HCT116 (cell line): ENCODE measurements around the gene IP6K3. TPM values are rescaled to one million over a fixed set of nuclear protein-coding genes. Genes with fewer than 3 reads are reported as not detected.
A peak's percentile ranks its signal among the peaks of the same experiment; 100 is the strongest.

Experiments used
- ATAC-seq: fragments of 200-7000 bp; cut with Tn5 transposase; 2 replicates; pipeline ENCODE4 v1.9.1; 2020; ENCODE audit warnings: mild to moderate bottlenecking, moderate library complexity
- BruUV-seq: library from RNA; stranded (reverse); fragments of 400-500 nt; replicated peaks from 2 replicates; lab custom pipeline; 2021; lab: Mats Ljungman, UMichigan
- CTCF ChIA-PET: fragments of 300-600 bp; sonication (Branson Sonifier 250); formaldehyde crosslinking; loops from one replicate; lab custom pipeline; 2021; ENCODE audit warnings: antibody characterized with exemption; lab: Charles Lee
- POLR2A ChIA-PET: fragments of 300-600, 350-600 bp; sonication (Branson Sonifier 250); formaldehyde crosslinking; loops from one replicate; lab custom pipeline; 2021; ENCODE audit warnings: antibody characterized with exemption; lab: Charles Lee
- RAD21 ChIA-PET, 2 experiments: fragments of 300-600 bp; sonication (Branson Sonifier 250); formaldehyde crosslinking; loops; one replicate each; lab custom pipeline; 2023; ENCODE audit warnings: low total read pairs in 2 of 2; ENCODE audit not compliant: uncharacterized antibody in 2 of 2, unreplicated experiment in 2 of 2, low non-redundant PET in 1 of 2; lab: Charles Lee
- DNase-seq: peaks from one replicate; pipeline ENCODE4 v3.0.0-alpha.2; 2010; ENCODE audit warnings: low read depth, low spot score
- H2AFZ ChIP-seq: fragments of 200-600 bp; shearing (Covaris generic), sonication (generic); 2 replicates; pipeline ENCODE4 v1.6.1; 2017; ENCODE audit warnings: low read depth, mixed run types, mixed read lengths, antibody characterized with exemption, low read length; ENCODE audit not compliant: poor library complexity, severe bottlenecking
- H3K27ac ChIP-seq: 2 replicates; pipeline ENCODE4 v1.5.1; 2012; ENCODE audit warnings: low read depth, low read length
- H3K27me3 ChIP-seq: fragments of 200-600 bp; sonication (generic); 2 replicates; pipeline ENCODE4 v1.6.1; 2016; ENCODE audit warnings: mixed run types, low read length, mixed read lengths; ENCODE audit not compliant: insufficient read depth
- H3K36me3 ChIP-seq, 2 experiments: fragments of 200-500 bp in 1 of 2; fragments of 200-600 bp in 1 of 2; sonication (Bioruptor generic) in 1 of 2; sonication (generic) in 1 of 2; 2 replicates each; pipeline versions ENCODE4 v1.5.1 to v1.6.1; 2014 to 2016; ENCODE audit warnings: low read length in 2 of 2, inconsistent platforms in 1 of 2, mixed read lengths in 1 of 2, mixed run types in 1 of 2; ENCODE audit not compliant: insufficient read depth in 2 of 2, control insufficient read depth in 1 of 2
- H3K4me1 ChIP-seq, 2 experiments: fragments of 200-600 bp in 1 of 2; sonication (generic) in 1 of 2; 2 replicates each; pipeline versions ENCODE4 v1.5.1 to v1.6.1; 2012 to 2017; ENCODE audit warnings: low read length in 2 of 2, inconsistent platforms in 1 of 2, mild to moderate bottlenecking in 1 of 2, mixed read lengths in 1 of 2, mixed run types in 1 of 2, moderate library complexity in 1 of 2; ENCODE audit not compliant: insufficient read depth in 2 of 2, control insufficient read depth in 1 of 2
- H3K4me2 ChIP-seq: fragments of 200-600 bp; sonication (generic); 2 replicates; pipeline ENCODE4 v1.6.1; 2017; ENCODE audit warnings: mixed run types, low read length, mixed read lengths
- H3K4me3 ChIP-seq, 2 experiments: fragments of 200-600 bp in 1 of 2; sonication (generic) in 1 of 2; replicated peaks in 1 of 2; 2 replicates each; pipeline ENCODE4 v1.5.1; 2011 to 2016; ENCODE audit warnings: low read length in 2 of 2, control low read depth in 1 of 2, low read depth in 1 of 2, mild to moderate bottlenecking in 1 of 2, mixed read lengths in 1 of 2, mixed run types in 1 of 2
- H3K79me2 ChIP-seq: fragments of 200-600 bp; sonication (generic); 2 replicates; pipeline ENCODE4 v1.6.1; 2017; ENCODE audit warnings: mild to moderate bottlenecking, mixed run types, low read length, moderate library complexity, mixed read lengths; ENCODE audit not compliant: insufficient read depth
- H3K9ac ChIP-seq: fragments of 200-600 bp; sonication (generic); 2 replicates; pipeline ENCODE4 v1.6.1; 2016; ENCODE audit warnings: low read length, mixed read lengths
- H3K9me2 ChIP-seq: fragments of 200-600 bp; sonication (generic), shearing (Covaris generic); 2 replicates; pipeline ENCODE4 v1.6.1; 2017; ENCODE audit warnings: mixed run types, mild to moderate bottlenecking, moderate library complexity; ENCODE audit not compliant: insufficient read depth
- H3K9me3 ChIP-seq, 2 experiments: fragments of 200-500 bp in 1 of 2; fragments of 200-600 bp in 1 of 2; sonication (Bioruptor generic) in 1 of 2; sonication (generic) in 1 of 2; 2 replicates each; pipeline ENCODE4 v1.6.1; 2014 to 2017; ENCODE audit warnings: low read length in 2 of 2, mixed read lengths in 2 of 2, inconsistent platforms in 1 of 2, low read depth in 1 of 2, mild to moderate bottlenecking in 1 of 2, mixed run types in 1 of 2, moderate library complexity in 1 of 2; ENCODE audit not compliant: control insufficient read depth in 1 of 2, insufficient read depth in 1 of 2
- H4K20me1 ChIP-seq: fragments of 200-600 bp; sonication (generic), shearing (Covaris generic); 2 replicates; pipeline ENCODE4 v1.6.1; 2017; ENCODE audit warnings: mixed run types, mild to moderate bottlenecking, moderate library complexity; ENCODE audit not compliant: insufficient read depth
- CBX3 ChIP-seq: IDR thresholded peaks from 2 replicates; pipeline ENCODE4 v1.6.1; 2012; ENCODE audit warnings: low read depth
- CEBPB ChIP-seq: IDR thresholded peaks from 2 replicates; pipeline ENCODE4 v1.6.1; 2012; ENCODE audit warnings: low read depth
- FOSL1 ChIP-seq: IDR thresholded peaks from 2 replicates; pipeline ENCODE4 v1.6.1; 2012; ENCODE audit warnings: low read depth
- RAD21 ChIP-seq: IDR thresholded peaks from 2 replicates; pipeline ENCODE4 v1.6.1; 2012; ENCODE audit warnings: low read depth, mild to moderate bottlenecking
- TCF7L2 ChIP-seq: IDR thresholded peaks from 2 replicates; pipeline ENCODE4 v1.7.0; 2011; ENCODE audit warnings: borderline replicate concordance, inconsistent platforms; ENCODE audit not compliant: insufficient read depth, insufficient read length; ENCODE audit errors: extremely low read depth
- YY1 ChIP-seq: IDR thresholded peaks from 2 replicates; pipeline ENCODE4 v1.6.1; 2011; ENCODE audit warnings: low read length, low read depth, moderate library complexity, mild to moderate bottlenecking; ENCODE audit not compliant: insufficient replicate concordance; ENCODE audit errors: extremely low read depth
- intact Hi-C: fragments of 100-400 bp; cut with micrococcal nuclease; formaldehyde crosslinking; loops from 2 replicates; pipeline ENCODE4 v1.10.0; 2022
- total RNA-seq: library from RNA; stranded (reverse); gene quantifications from one replicate; pipeline ENCODE4 v1.2.1, GENCODE V29; 2021; ENCODE audit not compliant: unreplicated experiment
- TF ChIP-seq, protein P1 (sequence below), 3 experiments: fragments of 200-600 bp in 1 of 3; sonication (generic) in 1 of 3; IDR thresholded peaks in 2 of 3; conservative IDR thresholded peaks in 1 of 3; 2 replicates each; pipeline ENCODE4 v1.5.1; 2012 to 2017; ENCODE audit warnings: low read depth in 2 of 3, low read length in 2 of 3, antibody characterized with exemption in 1 of 3, borderline replicate concordance in 1 of 3, control low read depth in 1 of 3, mild to moderate bottlenecking in 1 of 3, mixed read lengths in 1 of 3, mixed run types in 1 of 3, moderate library complexity in 1 of 3; ENCODE audit not compliant: insufficient read depth in 1 of 3

IP6K3 gene
- total RNA-seq, 1 experiment from 2014 or later, result not detected

GRCh38 chr6:33673851-33674250, 72.9 kb downstream of the IP6K3 start:
- Histone ChIP-seq H3K27ac (no peak overlapping the region), H3K9ac (no peak overlapping the region), H4K20me1 (no peaks in the 10 kb centered on the region), H3K79me2 (no peaks in the 10 kb centered on the region), H3K4me2 (no peak overlapping the region), H3K36me3 (peaks cover 39 to 64% of the 10 kb centered on the region in 2 experiments; a peak in 3 of 4 replicates), H2AFZ (no peak overlapping the region), H3K4me1 (peaks cover 0 to 4% of the 10 kb centered on the region in 2 experiments; a peak in 1 of 4 replicates), H3K4me3 (no peak overlapping the region), H3K9me3 (no peaks in the 10 kb centered on the region), H3K9me2 (no peaks in the 10 kb centered on the region), H3K27me3 (no peaks in the 10 kb centered on the region)
- TF ChIP-seq CBX3, result no peak
- no peak for TF ChIP-seq TCF7L2
- no peak for DNase-seq
- ChIA-PET POLR2A (interaction anchor here (1.3 kb wide), 1 partner anchor 15 kb away, joined by 3 read pairs; no protein-coding TSS in a partner anchor), CTCF (no interaction called here), RAD21 (no interaction called here)
- intact Hi-C loops, result no loop called here
- no TSS peak for BruUV-seq
- ATAC-seq, result no peak

GRCh38 chr6:33672808-33673207, 73.9 kb downstream of the IP6K3 start:
- RAD21 ChIA-PET, result no interaction called here
- H3K4me1 ChIP-seq, result peaks cover 3 to 12% of the 10 kb centered on the region in 2 experiments; a peak in 1 of 4 replicates
- H3K9me3 ChIP-seq, result no peaks in the 10 kb centered on the region
- no peaks in the 10 kb centered on the region for H4K20me1 ChIP-seq
- CTCF ChIA-PET, result no interaction called here
- DNase-seq, result no peak
- H3K27me3 ChIP-seq, result no peaks in the 10 kb centered on the region
- no TSS peak for BruUV-seq
- intact Hi-C loops, result no loop called here
- no peaks in the 10 kb centered on the region for H3K79me2 ChIP-seq
- ATAC-seq, result peak; percentile 33; the same call in 1 of the 2 replicates
- POLR2A ChIA-PET, result no interaction called here
- no peak overlapping the region for H2AFZ ChIP-seq
- H3K36me3 ChIP-seq, result peaks cover 34 to 62% of the 10 kb centered on the region in 2 experiments; a peak in 3 of 4 replicates
- no peak overlapping the region for H3K4me2 ChIP-seq
- H3K9me2 ChIP-seq, result no peaks in the 10 kb centered on the region
- H3K27ac ChIP-seq, result no peak overlapping the region
- TF ChIP-seq FOSL1 (no peak), RAD21 (no peak), YY1 (no peak), TCF7L2 (no peak), CBX3 (no peak), CEBPB (no peak)
- TF ChIP-seq, protein P1, sequence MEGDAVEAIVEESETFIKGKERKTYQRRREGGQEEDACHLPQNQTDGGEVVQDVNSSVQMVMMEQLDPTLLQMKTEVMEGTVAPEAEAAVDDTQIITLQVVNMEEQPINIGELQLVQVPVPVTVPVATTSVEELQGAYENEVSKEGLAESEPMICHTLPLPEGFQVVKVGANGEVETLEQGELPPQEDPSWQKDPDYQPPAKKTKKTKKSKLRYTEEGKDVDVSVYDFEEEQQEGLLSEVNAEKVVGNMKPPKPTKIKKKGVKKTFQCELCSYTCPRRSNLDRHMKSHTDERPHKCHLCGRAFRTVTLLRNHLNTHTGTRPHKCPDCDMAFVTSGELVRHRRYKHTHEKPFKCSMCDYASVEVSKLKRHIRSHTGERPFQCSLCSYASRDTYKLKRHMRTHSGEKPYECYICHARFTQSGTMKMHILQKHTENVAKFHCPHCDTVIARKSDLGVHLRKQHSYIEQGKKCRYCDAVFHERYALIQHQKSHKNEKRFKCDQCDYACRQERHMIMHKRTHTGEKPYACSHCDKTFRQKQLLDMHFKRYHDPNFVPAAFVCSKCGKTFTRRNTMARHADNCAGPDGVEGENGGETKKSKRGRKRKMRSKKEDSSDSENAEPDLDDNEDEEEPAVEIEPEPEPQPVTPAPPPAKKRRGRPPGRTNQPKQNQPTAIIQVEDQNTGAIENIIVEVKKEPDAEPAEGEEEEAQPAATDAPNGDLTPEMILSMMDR (IDR thresholded peaks at IDR 0.05 in 2 of 3, conservative IDR thresholded peaks at IDR 0.05 in 1 of 3; ENCODE audit: borderline replicate concordance in 1 of 3, insufficient read depth in 1 of 3, low read depth in 2 of 3, low read length in 2 of 3), result 0 out of 6 replicates have a peak, but pooled peaks of 1 of the 3 experiments have one; percentile 1
- no peak overlapping the region for H3K9ac ChIP-seq
- H3K4me3 ChIP-seq, result no peak overlapping the region
